Measurements from ENCODE around the gene RAB8B.
"Not testable (repeated sequence)": the region's sequence is repeated elsewhere in the genome, so short reads cannot be mapped to it uniquely, and the experiment has no call there.

The RAB8B gene

GRCh38 chr15:63186065-63186464 lies 3.3 kb upstream of the RAB8B start:
- DNase-seq: no peak

DNA sequence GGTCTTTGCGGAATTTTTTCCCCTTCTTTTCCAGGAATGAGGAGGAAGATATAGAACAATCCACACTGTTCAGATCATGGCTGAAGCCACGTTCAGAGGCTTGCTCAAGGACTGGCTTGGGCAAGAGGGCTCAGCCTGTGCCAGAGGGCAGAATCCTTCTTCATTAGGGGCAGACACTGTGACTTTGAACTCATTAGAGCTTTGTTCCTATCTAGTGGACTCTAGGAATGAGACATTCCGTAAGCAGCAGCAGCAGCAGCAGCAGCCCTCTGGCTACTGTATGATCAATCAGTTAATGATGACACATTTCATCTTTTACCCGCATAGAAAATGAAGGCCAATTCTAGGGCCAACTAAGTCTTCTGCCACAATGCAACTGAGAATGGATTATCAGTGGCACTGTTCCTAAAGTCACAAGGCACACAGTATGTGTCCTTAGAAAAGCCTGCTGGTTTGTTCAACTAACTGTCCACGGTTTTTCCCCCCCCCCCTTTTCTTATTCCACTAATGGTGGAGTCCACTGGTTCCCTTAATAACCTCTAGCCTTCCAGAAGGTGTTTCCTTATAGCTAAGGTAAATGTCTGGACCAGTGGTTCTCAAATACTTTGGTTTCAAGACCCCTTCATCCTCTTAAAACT lies 1.7 kb upstream of the RAB8B start:
- no peak for DNase-seq

GRCh38 chr15:63188247-63188925 lies 1.0 kb upstream of the RAB8B start:
- no peak for DNase-seq

GRCh38 chr15:63189941-63190768 lies 749 bp downstream of the RAB8B start:
- peak; percentile 62 to 82 (median 76) for DNase-seq

DNA sequence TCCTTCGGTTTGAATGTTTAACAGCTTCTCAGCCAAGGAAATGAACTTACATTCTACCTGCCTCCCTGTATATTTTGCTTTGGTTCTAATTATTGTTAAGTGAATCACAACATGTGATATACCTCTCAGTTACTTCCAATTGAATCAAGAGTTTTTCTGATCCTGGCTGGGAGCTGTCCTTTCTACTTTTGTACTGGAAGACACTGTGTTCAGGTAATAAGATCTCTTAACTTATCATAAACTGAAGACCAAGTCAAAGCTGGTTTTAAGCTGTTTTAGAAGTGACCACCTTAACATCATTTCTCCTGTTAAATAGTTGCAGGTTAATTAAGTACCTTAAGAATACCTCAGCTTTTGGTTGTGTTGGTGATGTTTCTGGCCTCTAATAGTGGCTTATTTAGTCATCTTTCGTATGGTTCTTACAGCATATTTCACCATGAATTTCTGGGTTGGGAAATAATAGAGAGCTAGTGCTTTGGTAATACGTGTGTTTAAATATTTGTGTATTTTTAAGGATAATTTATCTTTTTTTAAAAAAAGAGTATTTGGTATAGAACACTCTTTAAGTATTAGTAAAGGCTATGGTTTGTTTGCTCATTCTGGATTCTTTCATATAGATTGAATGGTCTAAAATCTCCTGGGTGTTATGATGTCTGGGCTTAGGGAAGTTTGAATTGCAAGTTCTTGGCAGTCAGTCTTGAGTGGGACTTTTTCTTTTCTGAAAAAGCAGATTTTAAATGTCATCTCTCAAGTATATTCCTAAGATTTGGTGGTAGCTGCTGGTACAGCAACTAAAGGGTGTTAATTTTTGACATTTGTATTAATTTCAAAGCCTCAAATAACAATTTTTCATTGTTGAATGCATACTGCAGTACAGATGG lies 1.6 kb downstream of the RAB8B start:
- DNase-seq: peak; percentile 28 to 66 (median 64)

DNA sequence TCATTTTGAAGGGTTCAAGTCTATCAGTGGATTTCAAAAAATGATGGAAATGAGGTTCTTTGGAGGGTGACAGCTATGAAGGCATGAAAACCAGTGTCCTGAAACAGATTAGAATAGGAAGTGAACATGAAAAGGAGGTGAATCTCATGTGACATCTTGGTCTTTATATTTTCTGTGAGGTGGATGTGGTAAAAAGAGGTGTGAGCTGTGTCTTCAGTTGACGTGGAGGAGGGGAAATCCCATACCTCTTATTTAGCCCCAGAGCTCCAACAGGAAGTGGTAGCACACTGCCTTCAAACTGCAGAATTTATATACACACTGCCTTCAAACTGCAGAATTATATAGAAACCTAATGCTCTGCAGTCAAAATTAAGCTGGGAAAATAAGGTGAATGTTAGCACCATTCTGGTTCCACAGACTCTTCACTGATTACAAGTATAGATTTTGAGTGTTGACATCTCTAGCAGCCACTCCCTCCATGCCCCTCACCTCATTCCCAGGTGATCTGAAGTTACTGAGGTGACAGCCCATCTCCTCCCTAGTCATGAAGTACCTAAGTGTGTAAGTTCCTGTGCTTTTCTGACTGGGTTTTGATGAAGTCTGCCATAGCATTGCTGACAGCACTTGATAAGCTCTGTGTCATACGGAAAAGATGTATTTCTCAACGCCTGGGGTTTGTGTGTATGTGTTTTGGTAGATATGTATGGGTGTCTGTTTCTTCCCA lies 2.7 kb downstream of the RAB8B start:
- peak; percentile 42 to 58 (median 56) for DNase-seq

GRCh38 chr15:63192619-63193206 lies 3.3 kb downstream of the RAB8B start:
- no peak for DNase-seq

GRCh38 chr15:63194302-63194701 lies 4.9 kb downstream of the RAB8B start:
- no peak for DNase-seq

DNA sequence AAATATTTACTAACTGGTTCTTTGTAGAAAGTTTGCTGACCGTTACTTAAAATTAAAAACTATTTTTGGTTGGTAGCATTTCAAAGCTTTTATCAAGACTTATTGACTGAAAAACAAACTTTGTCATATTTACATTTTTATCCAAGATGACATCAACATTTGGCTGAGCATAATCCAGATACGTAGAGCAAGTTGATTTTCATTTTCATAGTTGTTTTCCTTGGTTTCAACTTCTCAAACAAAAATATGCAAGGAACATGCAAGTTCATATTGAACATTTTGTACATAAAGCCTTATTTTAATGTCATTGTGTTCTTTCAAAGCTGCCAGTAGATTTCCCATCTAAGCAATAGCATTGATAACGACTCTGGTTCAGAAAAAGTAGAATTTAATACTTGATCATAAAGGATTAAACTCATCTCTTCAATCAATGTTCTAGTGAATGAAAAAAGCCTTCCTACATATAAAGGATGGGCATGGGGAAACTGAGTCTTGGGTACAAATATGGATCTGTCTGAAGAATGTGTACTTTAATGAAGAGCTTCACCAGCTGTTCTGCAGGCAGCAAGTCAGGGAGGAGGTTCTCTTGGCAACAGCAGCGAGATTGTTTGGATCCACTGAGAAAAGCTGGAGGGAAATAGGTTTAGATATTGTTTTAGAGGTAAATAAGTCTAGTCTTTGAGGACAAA lies 5.6 kb downstream of the RAB8B start:
- DNase-seq: no peak

- peak; percentile 36 to 50 (median 49) for DNase-seq
Observed at GRCh38 chr15:63195569-63196015, 6.2 kb downstream of the RAB8B start.

DNA sequence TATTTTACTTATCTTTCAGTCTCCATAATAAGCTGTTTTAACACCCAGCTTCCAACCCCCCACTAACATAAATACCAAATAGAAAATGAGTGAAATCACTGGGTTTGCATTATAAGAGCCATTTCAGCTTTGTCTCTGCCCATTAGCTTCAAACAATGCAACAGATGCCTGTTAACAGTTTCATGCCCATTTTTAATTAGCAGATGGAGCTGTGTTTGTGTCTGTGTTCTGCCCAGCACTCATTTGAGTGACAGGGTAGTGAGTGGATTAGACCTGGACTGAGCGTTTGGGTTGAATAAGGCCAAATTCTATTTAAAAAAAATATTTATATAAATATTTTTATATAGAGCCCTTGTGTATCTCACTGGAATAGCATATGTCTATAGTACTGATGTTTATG lies 7.4 kb downstream of the RAB8B start:
- DNase-seq: no peak

GRCh38 chr15:63197626-63198025 lies 8.2 kb downstream of the RAB8B start:
- no peak for DNase-seq

GRCh38 chr15:63198371-63199250 lies 9.2 kb downstream of the RAB8B start:
- DNase-seq: no peak

DNA sequence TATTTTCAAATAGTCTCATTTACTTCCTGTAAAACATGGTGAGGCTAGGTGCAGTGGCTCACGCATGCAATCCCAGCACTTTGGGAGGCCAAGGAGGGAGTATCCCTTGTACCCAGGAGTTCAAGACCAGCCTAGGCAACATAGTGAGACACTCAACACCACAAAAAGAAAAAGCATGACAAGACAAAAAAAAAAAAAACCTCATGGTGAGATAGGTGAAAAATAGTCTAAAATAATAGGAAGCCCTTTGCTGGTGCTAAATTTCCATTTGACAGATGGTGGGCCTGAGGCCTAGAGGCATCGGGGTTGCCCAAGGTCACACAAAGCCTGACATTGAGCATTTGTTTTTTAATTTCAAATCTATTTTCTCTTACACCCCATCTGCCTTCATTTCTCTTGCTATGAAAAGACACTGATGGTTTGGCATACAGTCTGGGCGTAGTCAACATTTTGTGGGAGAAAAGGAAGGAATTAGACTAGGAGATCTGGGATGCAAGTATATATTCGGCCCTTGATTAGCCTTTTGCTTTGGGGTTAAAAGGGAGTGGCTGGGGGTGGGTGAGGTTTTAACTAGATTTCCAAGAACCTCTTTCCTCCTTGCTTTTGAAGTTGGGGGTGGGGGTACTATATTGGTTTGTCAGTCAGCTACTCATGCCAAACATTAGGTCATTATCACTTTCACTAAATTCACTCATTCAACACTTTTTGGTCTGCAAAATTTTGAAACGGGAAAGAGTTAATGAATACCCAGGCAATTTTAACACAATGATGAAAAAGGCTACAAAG lies 11.3 kb downstream of the RAB8B start:
- DNase-seq: no peak

DNA sequence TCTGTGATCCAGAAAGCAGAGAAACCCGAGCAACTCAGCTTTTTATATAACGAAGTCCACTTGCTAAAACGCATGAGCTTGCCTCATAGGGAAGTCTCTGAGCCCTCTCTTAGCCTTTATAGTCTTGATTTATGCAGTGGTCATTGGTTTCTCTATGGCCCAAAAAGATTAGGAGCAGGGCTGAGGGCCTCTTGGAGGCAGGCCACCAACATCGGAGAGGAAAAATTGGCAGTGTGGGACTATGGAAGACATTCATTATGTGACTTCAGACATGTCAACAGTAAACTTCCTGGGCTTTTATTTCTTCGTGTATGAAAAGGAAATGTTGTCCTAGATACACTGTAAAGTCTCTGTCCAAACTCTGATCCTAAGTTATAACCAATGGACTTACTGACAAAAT lies 13.5 kb downstream of the RAB8B start:
- no peak for DNase-seq

GRCh38 chr15:63203451-63204090 lies 14.2 kb downstream of the RAB8B start:
- DNase-seq: peak; percentile 60 to 81 (median 70)

DNA sequence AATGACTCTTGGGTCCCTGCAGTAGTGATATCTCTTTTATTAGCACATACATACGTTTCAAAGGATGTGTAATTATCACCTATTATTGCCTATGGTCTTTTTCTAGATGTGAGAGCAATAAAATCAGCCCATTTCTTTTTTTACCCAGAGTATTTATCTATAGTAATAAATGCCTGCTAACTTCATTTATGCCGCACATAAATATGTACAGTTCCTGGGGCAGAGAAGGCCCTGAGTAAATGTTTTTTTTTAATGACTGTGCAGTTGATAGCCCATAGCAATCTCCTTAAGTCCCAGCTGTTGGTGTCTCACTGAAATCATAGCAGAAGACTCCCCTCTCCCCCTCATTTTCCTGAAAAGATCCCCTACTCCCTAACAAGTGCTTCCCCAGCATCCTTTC lies 16.7 kb downstream of the RAB8B start:
- DNase-seq: no peak

GRCh38 chr15:63208824-63209223 lies 19.4 kb downstream of the RAB8B start:
- not testable (repeated sequence) for DNase-seq
